ENCODE results near the gene ADARB2. TPM values are rescaled to one million over a fixed set of nuclear protein-coding genes. Genes with fewer than 3 reads are reported as not detected.

The ADARB2 gene
- total and polyA plus RNA-seq, 7 experiments from 2014 or later, result 0.05 to 13.6 (median 6.3) TPM; not detected in 3

DNA sequence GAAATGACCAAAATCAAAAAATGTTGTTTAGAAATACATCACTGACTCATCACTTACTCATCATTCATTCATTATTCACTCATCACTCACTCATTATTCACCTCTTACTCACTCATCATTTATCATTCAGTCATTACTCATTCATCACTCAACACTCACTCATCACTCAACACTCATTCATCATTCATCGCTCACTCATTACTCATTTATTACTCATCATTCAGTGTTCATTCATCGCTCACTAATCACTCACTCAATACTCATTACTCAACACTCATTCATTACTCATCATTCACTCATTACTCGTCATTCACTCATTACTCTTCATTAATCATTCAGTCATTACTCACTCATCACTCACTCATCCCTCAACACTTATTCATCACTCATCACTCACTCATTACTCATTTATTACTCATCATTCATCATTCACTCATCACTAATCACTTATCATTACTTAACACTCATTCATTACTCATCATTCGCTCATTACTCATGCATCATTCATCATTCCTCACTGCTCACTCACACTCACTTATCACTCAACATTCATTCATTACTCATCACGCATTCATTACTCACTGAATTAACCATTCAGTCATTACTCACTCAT lies 238.5 kb downstream of the ADARB2 start:
- intact Hi-C loops (cut with micrococcal nuclease), result no loop called here
- peaks cover 0 to under 1% (median 0%) of the 10 kb centered on the region in 5 donors for H3K27me3 Mint-ChIP-seq
- Histone ChIP-seq H3K9me3 (ENCODE audit: control insufficient read depth in 2 of 3, low read length in 3 of 3) (no peaks in the 10 kb centered on the region), H3K27ac (ENCODE audit: low read depth, low read length) (no peak overlapping the region), H3K4me1 (ENCODE audit: control insufficient read depth in 2 of 2, insufficient read depth in 2 of 2, low read length in 2 of 2) (no peaks in the 10 kb centered on the region), H3K4me3 (ENCODE audit: low read length) (no peak overlapping the region), H3K27me3 (ENCODE audit: control insufficient read depth in 2 of 2, insufficient read depth in 2 of 2, low read length in 2 of 2) (no peaks in the 10 kb centered on the region), H3K36me3 (ENCODE audit: control insufficient read depth in 2 of 3, insufficient read depth in 3 of 3, low read length in 3 of 3) (no peaks in the 10 kb centered on the region)
- no peaks in the 10 kb centered on the region for H3K4me1 Mint-ChIP-seq
- H3K36me3 Mint-ChIP-seq, result no peaks in the 10 kb centered on the region
- H3K4me3 Mint-ChIP-seq, result no peak overlapping the region
- ChIA-PET CTCF (no interaction called here), POLR2A (no interaction called here)
- H3K9me3 Mint-ChIP-seq, result no peaks in the 10 kb centered on the region
- DNase-seq (no peak), ATAC-seq (no peak)
- H3K27ac Mint-ChIP-seq, result no peak overlapping the region

DNA sequence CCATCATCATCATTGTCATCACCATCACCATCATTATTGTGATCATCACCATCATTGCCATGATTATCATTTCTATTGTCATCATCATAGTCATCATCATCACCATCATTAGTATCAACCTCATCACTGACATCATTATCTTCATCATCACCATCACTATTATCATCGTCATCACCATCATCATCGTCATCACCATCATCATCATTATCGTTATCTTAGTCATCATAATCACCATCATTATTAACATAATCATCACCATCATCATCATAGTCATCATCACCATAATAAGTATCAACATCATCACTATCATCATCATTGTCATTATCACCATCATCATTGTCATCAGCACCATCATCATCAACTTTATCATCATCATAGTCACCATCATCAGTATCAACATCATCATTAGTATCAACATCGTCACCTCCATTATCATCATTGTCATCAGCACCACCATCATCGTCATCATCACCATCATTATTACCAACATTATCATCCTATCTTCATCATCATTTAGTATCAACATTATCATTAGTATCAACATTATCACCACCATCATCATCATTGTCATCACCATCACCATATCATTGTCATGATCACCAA lies 241.3 kb downstream of the ADARB2 start:
- Mint-ChIP-seq H3K4me3 (no peak overlapping the region), H3K4me1 (no peaks in the 10 kb centered on the region), H3K36me3 (no peaks in the 10 kb centered on the region), H3K9me3 (no peaks in the 10 kb centered on the region), H3K27ac (no peak overlapping the region), H3K27me3 (peaks cover 0 to 5% (median 0%) of the 10 kb centered on the region in 5 donors)
- DNase-seq (no peak), ATAC-seq (no peak)
- H3K4me3 ChIP-seq (ENCODE audit: low read length), result no peak overlapping the region
- no peaks in the 10 kb centered on the region for H3K36me3 ChIP-seq (ENCODE audit: control insufficient read depth in 2 of 3, insufficient read depth in 3 of 3, low read length in 3 of 3)
- intact Hi-C loops (cut with micrococcal nuclease), result no loop called here
- H3K4me1 ChIP-seq (ENCODE audit: control insufficient read depth in 2 of 2, insufficient read depth in 2 of 2, low read length in 2 of 2), result no peaks in the 10 kb centered on the region
- no peak overlapping the region for H3K27ac ChIP-seq (ENCODE audit: low read depth, low read length)
- H3K27me3 ChIP-seq (ENCODE audit: control insufficient read depth in 2 of 2, insufficient read depth in 2 of 2, low read length in 2 of 2), result no peaks in the 10 kb centered on the region
- ChIA-PET CTCF (no interaction called here), POLR2A (no interaction called here)
- no peaks in the 10 kb centered on the region for H3K9me3 ChIP-seq (ENCODE audit: control insufficient read depth in 2 of 3, low read length in 3 of 3)

DNA sequence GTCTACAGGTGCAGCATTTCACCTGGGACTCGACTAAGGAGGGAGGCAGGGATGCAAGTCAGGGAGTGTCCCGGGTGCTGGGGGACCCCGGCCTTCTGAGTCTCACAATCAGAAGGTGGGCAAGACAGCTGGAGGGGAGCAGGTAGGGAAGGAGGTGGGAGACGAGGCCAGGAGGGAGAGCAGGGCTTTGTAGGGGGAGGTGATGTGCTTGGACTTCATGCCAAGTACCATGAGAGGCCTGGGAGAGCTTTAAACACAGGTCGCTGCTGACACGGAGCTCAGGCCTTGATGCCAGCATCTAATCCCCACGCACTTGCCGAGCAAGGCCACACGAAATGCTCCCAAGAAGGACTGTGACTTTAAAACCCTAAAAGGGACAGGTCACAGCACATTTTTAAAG lies 244.7 kb downstream of the ADARB2 start:
- peaks cover 0 to 5% (median 0%) of the 10 kb centered on the region in 5 donors for H3K27me3 Mint-ChIP-seq
- Histone ChIP-seq H3K4me3 (ENCODE audit: low read length) (no peak overlapping the region), H3K27ac (ENCODE audit: low read depth, low read length) (no peak overlapping the region), H3K4me1 (ENCODE audit: control insufficient read depth in 2 of 2, insufficient read depth in 2 of 2, low read length in 2 of 2) (no peaks in the 10 kb centered on the region), H3K27me3 (ENCODE audit: control insufficient read depth in 2 of 2, insufficient read depth in 2 of 2, low read length in 2 of 2) (no peaks in the 10 kb centered on the region), H3K36me3 (ENCODE audit: control insufficient read depth in 2 of 3, insufficient read depth in 3 of 3, low read length in 3 of 3) (no peaks in the 10 kb centered on the region), H3K9me3 (ENCODE audit: control insufficient read depth in 2 of 3, low read length in 3 of 3) (no peaks in the 10 kb centered on the region)
- POLR2A ChIA-PET, result interaction anchor here (0.9 kb wide), 1 partner anchor 384 kb away, joined by 3 read pairs; no protein-coding TSS in a partner anchor
- H3K36me3 Mint-ChIP-seq, result no peaks in the 10 kb centered on the region
- ATAC-seq, result no peak
- no peaks in the 10 kb centered on the region for H3K4me1 Mint-ChIP-seq
- H3K9me3 Mint-ChIP-seq, result no peaks in the 10 kb centered on the region
- no peak overlapping the region for H3K4me3 Mint-ChIP-seq
- DNase-seq, result no peak
- intact Hi-C loops (cut with micrococcal nuclease), result no loop called here
- H3K27ac Mint-ChIP-seq, result no peak overlapping the region
- CTCF ChIA-PET, result no interaction called here

DNA sequence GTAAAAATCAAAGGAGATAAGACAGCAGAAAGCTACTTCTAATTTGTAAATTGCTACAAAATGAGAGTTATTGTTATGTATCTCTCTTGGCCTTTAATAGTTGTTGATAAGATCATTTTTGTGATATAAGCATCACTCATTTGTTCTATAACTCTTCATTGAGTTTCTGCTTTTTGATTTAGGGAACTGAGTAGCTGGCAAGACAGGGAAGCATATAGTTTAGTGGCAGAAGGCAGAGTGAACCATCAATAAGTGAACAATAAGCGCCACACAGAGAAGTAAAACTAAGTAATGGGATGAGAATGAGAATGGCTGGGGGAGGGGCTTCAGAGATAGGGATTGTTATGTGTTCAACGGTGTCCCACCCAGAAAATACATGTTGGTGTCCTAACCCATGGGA lies 245.4 kb downstream of the ADARB2 start:
- H3K9me3 ChIP-seq (ENCODE audit: control insufficient read depth in 2 of 3, low read length in 3 of 3), result no peaks in the 10 kb centered on the region
- Mint-ChIP-seq H3K27ac (no peak overlapping the region), H3K36me3 (no peaks in the 10 kb centered on the region), H3K4me3 (no peak overlapping the region), H3K27me3 (peaks cover 0 to 5% (median 0%) of the 10 kb centered on the region in 5 donors), H3K4me1 (no peaks in the 10 kb centered on the region), H3K9me3 (no peaks in the 10 kb centered on the region)
- no peak overlapping the region for H3K27ac ChIP-seq (ENCODE audit: low read depth, low read length)
- H3K4me1 ChIP-seq (ENCODE audit: control insufficient read depth in 2 of 2, insufficient read depth in 2 of 2, low read length in 2 of 2), result no peaks in the 10 kb centered on the region
- DNase-seq (no peak), ATAC-seq (no peak)
- intact Hi-C loops (cut with micrococcal nuclease), result no loop called here
- POLR2A ChIA-PET, result no interaction called here
- H3K4me3 ChIP-seq (ENCODE audit: low read length), result no peak overlapping the region
- no peaks in the 10 kb centered on the region for H3K36me3 ChIP-seq (ENCODE audit: control insufficient read depth in 2 of 3, insufficient read depth in 3 of 3, low read length in 3 of 3)
- H3K27me3 ChIP-seq (ENCODE audit: control insufficient read depth in 2 of 2, insufficient read depth in 2 of 2, low read length in 2 of 2), result no peaks in the 10 kb centered on the region
- CTCF ChIA-PET, result no interaction called here

DNA sequence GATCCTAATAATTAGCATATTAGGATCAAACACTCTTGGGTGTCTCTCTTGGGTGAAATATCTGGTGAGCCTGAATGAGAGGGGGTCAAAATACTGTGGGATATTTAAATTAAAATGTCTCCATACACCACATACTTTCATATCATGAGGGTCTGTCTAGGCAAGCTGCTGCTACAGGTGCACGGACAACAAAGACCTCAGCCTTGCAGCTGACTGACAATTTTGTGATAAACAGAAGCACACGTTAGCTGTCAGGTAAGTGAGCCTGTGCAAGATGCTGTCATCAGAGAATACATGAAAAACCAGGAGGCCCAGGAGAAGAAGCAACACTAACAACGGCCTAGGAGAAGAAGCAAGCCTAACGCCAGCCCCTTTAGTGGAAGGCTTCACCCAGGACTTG lies 247.5 kb downstream of the ADARB2 start:
- ChIA-PET CTCF (no interaction called here), POLR2A (no interaction called here)
- H3K36me3 Mint-ChIP-seq, result no peaks in the 10 kb centered on the region
- H3K4me1 ChIP-seq (ENCODE audit: control insufficient read depth in 2 of 2, insufficient read depth in 2 of 2, low read length in 2 of 2), result no peaks in the 10 kb centered on the region
- peaks cover 0 to 5% (median 3%) of the 10 kb centered on the region in 5 donors for H3K27me3 Mint-ChIP-seq
- H3K36me3 ChIP-seq (ENCODE audit: control insufficient read depth in 2 of 3, insufficient read depth in 3 of 3, low read length in 3 of 3), result no peaks in the 10 kb centered on the region
- no peak overlapping the region for H3K27ac ChIP-seq (ENCODE audit: low read depth, low read length)
- H3K4me1 Mint-ChIP-seq, result no peaks in the 10 kb centered on the region
- DNase-seq (no peak), ATAC-seq (no peak)
- peak overlapping the region in 1 of 9 donors; percentile 20 for H3K27ac Mint-ChIP-seq
- intact Hi-C loops (cut with micrococcal nuclease), result no loop called here
- H3K4me3 ChIP-seq (ENCODE audit: low read length), result no peak overlapping the region
- no peaks in the 10 kb centered on the region for H3K9me3 Mint-ChIP-seq
- H3K4me3 Mint-ChIP-seq, result no peak overlapping the region
- no peaks in the 10 kb centered on the region for H3K9me3 ChIP-seq (ENCODE audit: control insufficient read depth in 2 of 3, low read length in 3 of 3)
- H3K27me3 ChIP-seq (ENCODE audit: control insufficient read depth in 2 of 2, insufficient read depth in 2 of 2, low read length in 2 of 2), result no peaks in the 10 kb centered on the region

DNA sequence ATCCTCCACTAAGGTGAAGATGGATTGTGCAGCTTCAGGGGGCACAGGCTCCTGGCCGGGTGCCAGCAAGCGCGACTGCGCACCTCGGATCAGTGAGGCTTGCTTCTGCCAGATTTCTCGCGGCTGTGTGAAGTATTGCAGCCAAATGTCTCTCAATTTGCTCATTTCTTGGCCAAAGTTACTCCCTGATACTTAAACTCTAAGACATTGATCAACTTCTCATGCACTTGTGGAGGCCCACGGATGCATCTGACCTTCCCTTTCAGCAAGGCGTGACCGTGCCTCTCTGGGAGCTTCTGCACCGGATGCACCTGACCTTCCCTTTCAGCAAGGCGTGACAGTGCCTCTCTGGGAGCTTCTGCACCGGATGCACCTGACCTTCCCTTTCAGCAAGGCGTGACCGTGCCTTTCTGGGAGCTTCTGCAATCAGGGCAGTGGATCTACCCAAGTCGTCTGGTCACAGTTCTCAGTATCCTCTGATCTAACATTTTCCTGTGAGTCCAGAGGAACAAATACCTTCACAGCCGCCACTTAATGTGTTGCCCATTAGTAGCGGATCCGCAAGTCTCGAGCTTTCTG lies 248.3 kb downstream of the ADARB2 start:
- no peak overlapping the region for H3K27ac ChIP-seq (ENCODE audit: low read depth, low read length)
- CTCF ChIA-PET, result no interaction called here
- Mint-ChIP-seq H3K4me1 (no peaks in the 10 kb centered on the region), H3K4me3 (no peak overlapping the region), H3K27ac (no peak overlapping the region), H3K9me3 (no peaks in the 10 kb centered on the region), H3K36me3 (no peaks in the 10 kb centered on the region), H3K27me3 (peaks cover 0 to 6% (median 5%) of the 10 kb centered on the region in 5 donors)
- H3K4me3 ChIP-seq (ENCODE audit: low read length), result no peak overlapping the region
- intact Hi-C loops (cut with micrococcal nuclease), result no loop called here
- H3K9me3 ChIP-seq (ENCODE audit: control insufficient read depth in 2 of 3, low read length in 3 of 3), result no peaks in the 10 kb centered on the region
- ATAC-seq (peak; percentile 37), DNase-seq (no peak)
- H3K36me3 ChIP-seq (ENCODE audit: control insufficient read depth in 2 of 3, insufficient read depth in 3 of 3, low read length in 3 of 3), result no peaks in the 10 kb centered on the region
- H3K27me3 ChIP-seq (ENCODE audit: control insufficient read depth in 2 of 2, insufficient read depth in 2 of 2, low read length in 2 of 2), result no peaks in the 10 kb centered on the region
- H3K4me1 ChIP-seq (ENCODE audit: control insufficient read depth in 2 of 2, insufficient read depth in 2 of 2, low read length in 2 of 2), result no peaks in the 10 kb centered on the region
- POLR2A ChIA-PET, result no interaction called here

Data from naive thymus-derived CD4-positive, alpha-beta T cell (primary cell).